Lower leg skin (tissue), 4 donors: Measurements from ENCODE around the gene ITM2B. TPM values are rescaled to one million over a fixed set of nuclear protein-coding genes. Genes with fewer than 3 reads are reported as not detected.
A peak's percentile ranks its signal among the peaks of the same experiment; 100 is the strongest.

ENCODE experiments used
- DNase-seq, 2 donors: peaks; one replicate each; pipeline ENCODE4 v3.0.0-alpha.2; 2019; ENCODE audit warnings: low spot score in 2 of 2
- H3K4me3 ChIP-seq: fragments of 200-600 bp; sonication (generic); 2 replicates; pipeline ENCODE4 v1.5.1; 2017; ENCODE audit warnings: mild to moderate bottlenecking, low read depth; ENCODE audit not compliant: poor library complexity, severe bottlenecking
- POLR2A ChIP-seq, 2 donors: fragments of 450-650 bp; IDR thresholded peaks; one replicate each; pipeline ENCODE4 v1.6.1; 2016 to 2017; ENCODE audit warnings: antibody characterized with exemption in 2 of 2, mild to moderate bottlenecking in 1 of 2, moderate library complexity in 1 of 2
- WGBS, 2 donors: methylation state at CpG; one replicate each; pipeline ENCODE4 v1.1.5; 2018; 5-methylcytosine and 5-hydroxymethylcytosine counted together
- intact Hi-C: fragments of 100-400 bp; cut with DNase I; formaldehyde crosslinking; loops from one replicate; pipeline ENCODE4 v1.15.0; 2023; ENCODE audit warnings: low total_unique reads
- total RNA-seq, 4 donors: library from RNA; depleted of rRNA; stranded (reverse); fragments of >200 nt; gene quantifications; one replicate each; pipeline ENCODE4 v1.1.0, GENCODE V29; 2016
- TF ChIP-seq, protein P1 (sequence below), 3 donors: fragments of 450-650 bp; IDR thresholded peaks; one replicate each; pipeline ENCODE4 v1.5.1; 2016; ENCODE audit warnings: antibody characterized with exemption in 3 of 3, mild to moderate bottlenecking in 3 of 3, moderate library complexity in 2 of 3

Gene ITM2B
- total RNA-seq, 4 donors from 2014 or later, result 749 to 856 (median 792) TPM

DNA sequence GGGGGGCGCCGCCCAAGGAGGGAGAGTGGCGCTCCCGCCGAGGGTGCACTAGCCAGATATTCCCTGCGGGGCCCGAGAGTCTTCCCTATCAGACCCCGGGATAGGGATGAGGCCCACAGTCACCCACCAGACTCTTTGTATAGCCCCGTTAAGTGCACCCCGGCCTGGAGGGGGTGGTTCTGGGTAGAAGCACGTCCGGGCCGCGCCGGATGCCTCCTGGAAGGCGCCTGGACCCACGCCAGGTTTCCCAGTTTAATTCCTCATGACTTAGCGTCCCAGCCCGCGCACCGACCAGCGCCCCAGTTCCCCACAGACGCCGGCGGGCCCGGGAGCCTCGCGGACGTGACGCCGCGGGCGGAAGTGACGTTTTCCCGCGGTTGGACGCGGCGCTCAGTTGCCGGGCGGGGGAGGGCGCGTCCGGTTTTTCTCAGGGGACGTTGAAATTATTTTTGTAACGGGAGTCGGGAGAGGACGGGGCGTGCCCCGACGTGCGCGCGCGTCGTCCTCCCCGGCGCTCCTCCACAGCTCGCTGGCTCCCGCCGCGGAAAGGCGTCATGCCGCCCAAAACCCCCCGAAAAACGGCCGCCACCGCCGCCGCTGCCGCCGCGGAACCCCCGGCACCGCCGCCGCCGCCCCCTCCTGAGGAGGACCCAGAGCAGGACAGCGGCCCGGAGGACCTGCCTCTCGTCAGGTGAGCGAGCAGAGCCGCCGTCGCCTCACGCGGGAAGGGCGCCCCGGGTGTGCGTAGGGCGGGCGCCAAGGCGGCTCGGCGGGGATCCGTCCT is 70.5 kb downstream of the ITM2B start, which contains the start of gene RB1:
TSS of gene RB1 (plus strand) at position 393 of the 784 bp plus-strand sequence. CDS start at position 555, 162 bp downstream.
- peak within 1 kb of the TSS; percentile 98 for H3K4me3 ChIP-seq
- intact Hi-C loops, result no loop called here

DNA sequence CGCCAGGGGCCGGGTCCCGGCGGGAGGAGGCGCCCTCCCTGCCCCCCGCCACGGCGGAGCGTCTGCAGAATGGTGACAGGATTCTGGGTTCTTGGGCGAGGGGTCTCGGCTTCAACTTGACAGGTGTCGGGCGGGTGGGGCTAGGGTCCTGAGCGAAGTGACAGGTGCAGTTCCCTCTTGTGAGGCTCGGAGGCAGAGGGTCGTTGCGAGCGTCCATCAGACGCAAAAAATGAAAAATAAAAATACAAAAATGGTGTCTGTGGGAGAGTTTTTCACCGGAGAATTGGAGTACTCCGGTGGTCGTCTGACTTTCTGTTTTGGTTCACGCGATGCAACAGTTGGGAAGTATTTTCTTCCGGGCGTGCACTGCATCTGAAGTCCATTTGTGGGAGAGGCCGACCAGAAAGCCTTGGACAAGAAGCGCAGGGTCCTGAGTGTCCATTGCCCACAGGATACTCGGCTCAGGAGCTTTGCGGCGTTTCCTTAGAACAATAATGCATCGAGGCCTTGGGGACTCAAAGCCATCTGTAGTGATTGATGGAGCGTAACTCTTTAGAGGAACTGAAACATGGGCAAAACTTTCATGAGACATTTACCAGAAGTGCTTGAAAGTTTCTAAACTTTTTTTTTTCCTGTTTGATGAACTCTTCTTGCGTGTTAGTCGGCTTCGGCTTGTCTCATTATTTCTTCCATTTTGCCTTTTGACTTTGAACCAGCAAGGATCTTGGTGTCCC is 71.3 kb downstream of the ITM2B start:
- intact Hi-C loops, result no loop called here
- TF ChIP-seq POLR2A (IDR thresholded peaks at IDR 0.05), result no peak
- TF ChIP-seq, protein P1, sequence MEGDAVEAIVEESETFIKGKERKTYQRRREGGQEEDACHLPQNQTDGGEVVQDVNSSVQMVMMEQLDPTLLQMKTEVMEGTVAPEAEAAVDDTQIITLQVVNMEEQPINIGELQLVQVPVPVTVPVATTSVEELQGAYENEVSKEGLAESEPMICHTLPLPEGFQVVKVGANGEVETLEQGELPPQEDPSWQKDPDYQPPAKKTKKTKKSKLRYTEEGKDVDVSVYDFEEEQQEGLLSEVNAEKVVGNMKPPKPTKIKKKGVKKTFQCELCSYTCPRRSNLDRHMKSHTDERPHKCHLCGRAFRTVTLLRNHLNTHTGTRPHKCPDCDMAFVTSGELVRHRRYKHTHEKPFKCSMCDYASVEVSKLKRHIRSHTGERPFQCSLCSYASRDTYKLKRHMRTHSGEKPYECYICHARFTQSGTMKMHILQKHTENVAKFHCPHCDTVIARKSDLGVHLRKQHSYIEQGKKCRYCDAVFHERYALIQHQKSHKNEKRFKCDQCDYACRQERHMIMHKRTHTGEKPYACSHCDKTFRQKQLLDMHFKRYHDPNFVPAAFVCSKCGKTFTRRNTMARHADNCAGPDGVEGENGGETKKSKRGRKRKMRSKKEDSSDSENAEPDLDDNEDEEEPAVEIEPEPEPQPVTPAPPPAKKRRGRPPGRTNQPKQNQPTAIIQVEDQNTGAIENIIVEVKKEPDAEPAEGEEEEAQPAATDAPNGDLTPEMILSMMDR (IDR thresholded peaks at IDR 0.05), result no peak
- peak overlapping the region; percentile 98 for H3K4me3 ChIP-seq
- peak in 1 of 2 donors; percentile 87 for DNase-seq
- 0% methylated on average over 31 to 35 of the region's 36 CpGs for WGBS, 2 donors

More for the DNA sequence above, 70.5 kb downstream of the ITM2B start, which contains the start of gene RB1:
- DNase-seq, result peak; percentile 87 to 98
- peak in 1 of 2 donors; percentile 96 for TF ChIP-seq POLR2A (IDR thresholded peaks at IDR 0.05)
- TF ChIP-seq, protein P1 (IDR thresholded peaks at IDR 0.05), result no peak
- 1% methylated on average over 13 to 62 of the region's 96 CpGs for WGBS, 2 donors

DNA sequence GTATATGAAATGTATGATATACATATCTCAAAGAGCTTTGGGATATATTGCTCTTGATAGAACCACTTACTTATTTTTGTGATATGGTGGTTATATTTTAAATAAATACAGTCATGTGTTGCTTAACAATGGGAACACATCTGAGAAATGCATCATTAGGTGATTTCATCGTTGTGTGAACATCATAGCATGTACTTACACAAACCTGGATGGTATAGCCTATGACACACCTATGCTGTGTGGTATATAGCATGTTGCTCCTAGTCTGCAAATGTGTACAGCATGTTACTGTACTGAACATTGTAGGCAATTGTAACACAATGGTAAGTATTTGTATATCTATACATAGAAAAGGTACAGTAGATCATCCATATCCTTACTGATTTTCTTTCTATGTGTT is 78.2 kb downstream of the ITM2B start:
- H3K4me3 ChIP-seq, result no peak overlapping the region
- intact Hi-C loops, result loop anchor here (10.0 kb wide), 1 partner anchor 84 kb away; no protein-coding TSS in a partner anchor
- TF ChIP-seq POLR2A (IDR thresholded peaks at IDR 0.05), result no peak
- TF ChIP-seq, protein P1 (IDR thresholded peaks at IDR 0.05), result no peak
- DNase-seq, result no peak
- WGBS, 2 donors, result 85 to 97% methylated on average over 1 of the region's 1 CpG

DNA sequence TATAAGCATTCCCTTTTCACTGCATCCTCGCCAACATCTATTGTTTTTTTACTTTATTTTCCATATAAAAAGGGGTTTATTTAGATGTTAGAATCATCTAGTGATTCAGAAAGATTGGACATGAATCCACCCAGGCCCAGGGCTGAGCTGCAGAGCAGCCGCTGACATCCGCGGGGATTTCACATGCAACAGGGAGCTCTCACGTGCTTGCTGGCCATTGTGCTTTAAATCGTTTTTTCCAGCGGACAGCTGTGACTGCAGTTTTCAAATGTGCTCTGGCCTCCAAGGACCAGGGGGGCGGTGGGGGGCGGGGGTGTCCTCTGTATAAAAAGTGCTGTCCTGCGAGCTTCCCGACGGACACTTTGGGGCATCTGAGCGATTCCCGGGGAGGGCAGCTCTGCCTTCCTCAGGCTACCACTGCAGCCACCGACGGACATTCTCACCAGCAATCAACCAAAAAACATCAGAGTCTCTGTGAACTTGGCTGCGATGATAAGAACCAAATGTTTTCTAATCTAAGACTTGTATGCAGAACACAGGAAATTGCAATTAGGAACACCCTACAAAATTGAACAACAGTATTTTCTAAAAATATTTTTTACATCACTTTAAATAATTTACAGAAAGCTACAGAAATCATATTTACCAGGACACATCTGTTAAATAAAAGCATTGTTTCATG is 83.1 kb downstream of the ITM2B start:
- intact Hi-C loops, result loop anchor here (10.0 kb wide), 1 partner anchor 79 kb away; no protein-coding TSS in a partner anchor
- TF ChIP-seq, protein P1 (IDR thresholded peaks at IDR 0.05), result no peak
- TF ChIP-seq POLR2A (IDR thresholded peaks at IDR 0.05), result no peak
- WGBS, 2 donors, result 72 to 74% methylated on average over 17 of the region's 17 CpGs
- DNase-seq, result no peak
- no peak overlapping the region for H3K4me3 ChIP-seq

DNA sequence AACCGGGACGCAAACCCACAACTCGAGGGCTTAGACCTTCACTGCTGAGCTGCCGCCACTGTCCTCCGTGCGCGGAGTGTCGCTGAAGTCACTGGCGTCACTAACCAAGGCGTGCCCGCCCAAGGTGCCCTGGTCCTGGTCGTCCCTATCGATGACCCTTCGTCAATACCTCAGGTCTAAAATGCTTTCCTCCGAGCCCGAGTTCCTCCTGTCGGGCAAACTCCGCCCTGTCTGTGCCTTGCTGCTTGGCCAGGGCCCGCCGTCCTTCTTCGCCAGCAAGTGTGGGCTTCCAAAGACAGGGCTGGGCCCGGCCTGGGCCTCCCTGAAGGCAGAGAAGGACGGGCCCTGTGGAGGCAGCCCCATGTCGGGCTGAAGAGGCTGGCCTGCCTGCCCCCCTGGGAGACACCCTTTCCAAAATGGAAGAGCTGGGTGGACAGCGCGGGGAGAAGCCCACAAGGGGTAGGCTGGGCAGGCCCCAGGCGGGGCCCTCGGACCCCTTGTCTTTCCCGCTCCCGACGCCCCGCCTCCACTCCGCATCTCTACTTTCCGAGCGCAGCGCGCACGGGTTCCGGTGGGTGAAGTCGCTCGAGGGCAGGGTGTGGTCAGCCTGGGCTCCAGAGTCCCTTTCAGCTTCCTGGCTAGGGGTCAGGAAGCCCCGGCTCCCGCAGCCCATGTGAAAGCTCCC is 84.0 kb downstream of the ITM2B start:
- H3K4me3 ChIP-seq, result no peak overlapping the region
- intact Hi-C loops, result loop anchor here (10.0 kb wide), 1 partner anchor 78 kb away; no protein-coding TSS in a partner anchor
- DNase-seq, result no peak
- TF ChIP-seq, protein P1 (IDR thresholded peaks at IDR 0.05), result no peak
- no peak for TF ChIP-seq POLR2A (IDR thresholded peaks at IDR 0.05)
- 91 to 94% methylated on average over 43 of the region's 43 CpGs for WGBS, 2 donors
